Right hindlimb (tissue), 1 donor: ENCODE measurements around the gene ZFHX3.

ENCODE experiments used
- DNase-seq: peaks from one replicate; pipeline ENCODE4 v3.0.0-alpha.2; 2018

The ZFHX3 gene

GRCh38 chr16:72971370-72971769 lies 76.6 kb downstream of the ZFHX3 start:
- no peak for DNase-seq

- DNase-seq = no peak
Measured at GRCh38 chr16:72970656-72971055, 77.3 kb downstream of the ZFHX3 start.

- DNase-seq = no peak
Measured at GRCh38 chr16:72969812-72970211, 78.1 kb downstream of the ZFHX3 start.

DNA sequence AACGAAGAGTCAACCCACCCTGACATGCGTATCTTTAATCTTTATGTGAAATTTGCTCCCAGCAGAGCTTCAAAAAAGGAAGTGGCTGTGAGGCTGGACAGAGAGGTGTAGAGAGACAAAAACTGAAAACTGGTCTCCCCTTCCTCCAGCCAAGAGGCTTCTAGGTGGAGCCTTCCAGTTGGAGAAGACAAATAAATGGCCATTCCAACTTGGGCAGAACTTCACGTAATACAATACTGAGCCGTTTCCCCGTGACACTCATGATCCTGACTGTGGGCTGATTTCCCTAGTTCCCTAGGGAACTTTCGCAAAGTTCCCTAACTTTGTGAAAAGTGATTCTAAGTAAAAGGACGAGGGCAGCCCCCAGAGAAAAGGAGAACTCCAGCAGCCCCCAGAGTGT lies 78.8 kb downstream of the ZFHX3 start:
- no peak for DNase-seq

DNA sequence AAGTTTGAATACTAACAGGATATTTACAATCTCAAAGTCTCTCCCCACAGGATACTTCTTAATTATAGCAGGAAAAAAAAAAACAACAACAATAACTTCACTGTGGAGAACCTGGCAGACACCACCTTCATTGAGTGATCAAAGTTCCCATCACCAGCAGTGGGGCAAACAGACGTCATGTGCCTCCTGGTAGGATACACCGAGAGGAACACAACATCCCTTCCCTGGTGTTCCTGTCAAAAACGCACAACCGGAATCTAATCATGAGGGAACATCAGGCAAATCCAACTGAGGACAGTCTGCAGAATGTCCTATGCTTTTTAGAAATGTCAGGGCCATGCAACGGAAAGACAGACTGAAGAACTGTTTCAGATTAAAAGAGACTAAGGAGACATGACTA lies 80.0 kb downstream of the ZFHX3 start:
- DNase-seq = no peak

DNA sequence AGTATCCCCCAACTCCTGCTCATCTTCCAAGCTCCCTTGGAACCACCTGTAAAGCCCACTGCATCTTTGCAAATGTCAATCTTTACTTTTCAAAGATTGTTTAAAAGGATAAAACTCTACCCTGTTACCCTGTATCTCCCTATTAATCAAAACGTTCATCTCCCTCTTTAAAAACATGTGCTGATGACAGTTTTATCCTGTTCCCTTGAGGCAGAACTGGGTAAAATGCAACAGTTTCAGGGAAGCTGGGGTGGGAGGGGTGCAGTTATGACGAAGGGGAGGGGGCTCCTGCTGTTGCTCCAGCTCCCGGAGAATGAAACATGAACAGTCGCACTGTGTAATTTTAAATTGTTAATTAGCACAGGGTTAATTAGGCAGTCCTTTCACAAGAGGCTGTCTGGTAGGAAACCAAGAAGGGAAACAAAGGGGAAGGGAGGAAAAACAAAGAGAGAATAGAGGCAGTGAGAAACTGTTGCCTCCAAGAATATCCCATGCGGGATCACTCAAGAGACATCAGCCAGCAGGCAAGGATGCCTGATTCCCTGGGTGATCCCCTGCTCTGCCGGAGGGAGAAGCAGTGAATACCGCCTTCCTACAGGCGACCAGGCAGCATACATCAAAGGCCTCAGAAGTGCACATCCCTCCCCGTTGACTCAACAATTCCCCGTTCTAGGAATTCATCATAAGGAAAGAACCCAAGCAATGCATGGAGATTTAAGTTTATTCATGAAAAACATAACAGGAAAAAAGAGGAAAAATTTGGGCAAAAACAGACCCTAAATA lies 84.2 kb downstream of the ZFHX3 start:
- no peak for DNase-seq

- no peak for DNase-seq
Measured at GRCh38 chr16:72962347-72962746, 85.6 kb downstream of the ZFHX3 start.

DNA sequence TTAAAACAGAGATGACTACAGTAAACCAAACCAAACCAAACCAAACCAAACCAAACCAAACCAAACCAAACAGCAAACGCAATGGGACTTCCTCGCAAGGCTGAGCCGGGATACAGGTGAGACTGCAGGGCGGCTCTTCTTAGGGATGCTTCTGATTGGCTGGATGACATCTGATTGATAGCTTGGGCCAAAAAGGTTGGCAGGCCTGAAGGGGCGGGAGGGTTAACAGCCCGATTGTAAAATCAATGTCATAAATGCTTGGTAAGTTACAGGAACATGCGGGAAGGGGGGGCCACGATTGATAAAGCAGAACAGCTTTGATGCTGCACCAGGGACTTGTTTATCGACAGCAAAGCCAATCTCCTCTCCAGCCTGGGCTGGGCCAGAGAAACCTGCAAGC lies 86.1 kb downstream of the ZFHX3 start:
- DNase-seq = no peak

DNA sequence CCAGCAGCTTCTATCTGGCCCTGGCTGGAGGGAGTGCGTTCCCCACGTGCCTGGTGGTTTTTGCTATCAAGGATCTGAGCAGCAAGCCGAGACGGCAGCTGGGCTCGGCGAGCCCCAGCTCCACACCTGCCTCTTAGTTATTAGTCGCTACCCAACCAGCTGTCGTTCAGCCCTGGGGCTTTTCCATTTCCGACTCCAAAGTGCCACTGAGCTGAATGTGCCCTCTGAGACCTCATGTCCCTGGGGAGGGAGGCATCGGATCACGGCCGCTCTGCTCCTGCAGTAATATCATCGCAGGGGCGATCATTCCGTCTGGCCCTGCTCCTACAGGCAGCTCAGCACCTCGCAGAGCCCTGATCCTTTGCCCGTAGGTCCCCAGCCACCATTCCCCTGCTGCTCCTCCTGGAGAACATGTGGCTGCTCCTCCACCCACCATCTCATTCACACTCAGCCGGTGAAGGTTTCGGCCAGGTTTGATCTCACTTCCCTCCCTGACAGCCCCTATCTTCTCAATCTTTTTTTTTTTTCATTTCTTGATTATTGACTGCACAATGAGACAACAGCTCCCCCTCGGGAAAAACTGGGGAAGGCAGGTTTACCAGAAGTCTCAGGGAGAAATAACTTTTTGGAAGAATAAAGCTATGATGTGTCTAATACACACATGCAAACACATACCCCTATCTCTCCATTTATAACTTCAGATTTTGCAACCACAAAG lies 86.7 kb downstream of the ZFHX3 start:
- peak; percentile 65 for DNase-seq

DNA sequence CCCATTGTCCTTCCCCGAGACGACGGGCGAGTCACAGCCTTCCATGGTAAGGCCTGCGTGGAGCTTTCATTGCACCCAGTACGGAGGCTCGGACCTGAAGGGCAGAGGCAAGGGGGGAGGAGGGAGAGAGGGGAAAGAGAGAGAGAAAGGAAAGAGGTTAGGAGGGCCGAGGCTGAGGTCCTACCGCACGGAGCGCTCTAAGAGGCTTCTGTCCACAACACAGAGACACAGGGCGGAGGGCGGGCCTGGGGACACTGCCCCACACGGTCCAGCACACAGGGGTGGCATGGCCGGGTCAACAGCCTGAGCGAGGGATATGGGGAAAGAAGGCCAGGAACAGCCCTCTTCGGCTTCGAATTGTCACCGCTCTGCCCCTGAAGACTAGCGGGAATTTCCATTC lies 87.8 kb downstream of the ZFHX3 start:
- no peak for DNase-seq

DNA sequence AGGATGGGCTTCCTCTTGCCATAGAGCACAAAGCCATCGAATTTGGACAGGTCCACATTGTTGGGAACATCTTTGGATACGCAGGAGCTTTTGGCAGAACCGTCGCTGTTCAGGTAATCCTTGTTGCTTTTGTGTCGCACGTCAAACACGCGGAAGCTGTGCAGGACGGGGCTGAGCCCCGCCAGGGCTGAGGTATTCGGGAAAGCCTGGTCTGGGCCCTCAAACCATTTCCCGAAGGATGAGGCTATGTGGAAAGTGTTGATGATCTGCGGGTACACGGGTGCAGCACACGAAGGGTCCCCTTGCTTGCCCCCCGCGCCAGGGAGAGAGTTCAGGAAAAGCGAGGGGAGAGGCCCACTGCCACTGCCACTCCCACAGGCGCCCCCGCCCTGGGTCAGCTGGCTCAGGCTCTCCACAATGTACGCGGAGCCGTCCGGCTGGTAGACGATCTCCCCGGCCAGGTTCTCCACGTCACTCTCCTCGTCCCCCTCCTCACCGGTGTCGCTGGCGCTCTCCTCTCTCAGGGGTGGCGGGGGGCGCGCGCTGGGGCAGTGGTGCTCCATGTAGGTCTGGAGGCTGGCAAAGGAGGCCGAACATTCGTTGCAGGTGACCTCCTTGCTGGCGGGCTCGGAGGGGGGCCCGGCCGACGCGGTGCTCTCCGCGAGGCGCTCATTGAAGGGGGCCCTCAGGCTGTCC lies 88.5 kb downstream of the ZFHX3 start:
- DNase-seq = no peak

GRCh38 chr16:72958522-72959076 lies 89.3 kb downstream of the ZFHX3 start:
- DNase-seq = no peak

DNA sequence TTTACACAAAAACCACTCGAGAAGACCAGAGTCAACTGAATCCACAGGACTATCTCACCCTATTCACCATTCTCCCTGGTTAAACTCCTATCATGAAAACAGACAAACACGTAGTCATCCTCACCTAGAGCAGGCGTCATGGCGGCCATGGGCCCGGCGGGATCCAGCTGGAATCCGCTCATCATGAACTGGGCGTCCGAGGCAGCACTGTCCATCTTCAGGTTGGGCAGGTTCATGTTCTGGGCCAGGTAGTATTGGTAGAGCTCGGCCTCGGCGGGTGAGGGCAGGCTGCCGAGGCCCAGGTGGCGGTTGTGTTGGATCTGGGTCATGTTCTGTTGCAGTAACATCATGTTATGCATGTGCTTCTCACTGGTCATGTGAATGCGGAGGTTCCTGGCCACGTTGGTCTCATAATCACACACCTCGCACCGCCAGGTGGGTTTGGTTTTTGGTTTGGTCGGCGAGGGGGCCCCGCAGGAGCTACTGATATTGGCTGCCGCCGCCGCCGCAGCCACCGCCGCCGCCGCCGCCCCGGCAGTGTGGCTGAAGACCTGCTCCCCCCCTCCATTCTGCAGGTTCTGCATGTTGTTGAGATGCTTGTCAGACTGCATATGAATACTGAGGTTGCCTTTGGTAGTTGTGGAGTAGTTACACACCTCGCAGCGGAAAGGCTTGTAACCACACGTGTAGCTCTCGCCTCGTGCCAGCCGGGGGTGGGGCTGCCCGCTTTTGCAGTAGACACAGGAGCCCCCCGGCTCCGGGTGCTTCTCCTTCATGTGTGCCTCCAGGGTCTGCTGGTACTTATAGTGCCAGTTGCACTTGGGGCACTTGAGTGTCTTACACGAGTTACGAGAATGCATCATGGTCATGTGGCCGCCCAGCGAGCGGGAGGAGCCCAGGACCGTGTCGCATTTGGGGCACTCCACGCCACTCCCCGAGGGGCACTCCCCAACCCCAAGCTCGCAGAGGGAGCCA lies 90.3 kb downstream of the ZFHX3 start:
- DNase-seq = no peak

DNA sequence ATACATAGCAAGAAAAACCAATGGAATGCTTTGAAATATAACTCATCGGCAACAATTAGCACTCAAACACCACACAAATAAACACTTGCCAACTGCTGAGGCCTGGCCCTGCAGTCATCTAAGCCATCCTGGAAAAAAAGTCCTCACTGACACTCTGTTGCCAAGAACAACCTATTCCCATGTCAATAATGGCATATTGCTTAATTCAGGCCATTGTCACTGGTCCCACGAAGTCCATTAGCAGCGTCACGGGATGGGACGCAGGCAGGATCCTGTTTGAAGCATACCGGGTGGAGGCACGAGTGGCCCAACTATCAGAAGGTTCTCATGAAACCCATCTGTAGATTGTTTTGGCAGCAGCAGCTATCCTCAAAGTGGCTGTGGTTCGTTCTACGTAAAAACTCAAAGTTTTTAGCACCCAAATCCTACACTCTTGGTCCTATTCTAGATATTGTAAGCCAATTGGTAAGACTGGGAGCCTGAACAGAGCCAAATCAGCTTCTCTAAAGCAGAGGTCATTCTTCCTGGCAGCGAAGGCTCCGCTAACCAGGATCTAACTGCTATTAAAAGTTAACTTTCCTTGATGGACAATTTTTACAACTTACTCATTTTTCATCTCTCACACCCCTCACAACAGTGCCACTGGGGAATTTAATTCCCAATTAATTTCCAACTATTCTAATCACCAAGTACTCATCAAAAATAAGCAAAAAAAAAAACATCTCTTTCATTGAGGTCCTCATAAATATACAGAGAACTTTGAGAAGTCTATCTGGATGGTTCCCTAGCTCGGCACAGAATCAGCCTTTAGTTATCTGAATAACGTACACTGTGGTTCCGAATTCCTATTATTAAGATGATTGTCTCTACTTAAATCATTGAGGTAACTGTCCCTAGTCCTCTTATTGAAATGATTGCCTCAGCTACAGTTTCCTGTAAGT lies 91.5 kb downstream of the ZFHX3 start:
- DNase-seq = no peak

DNA sequence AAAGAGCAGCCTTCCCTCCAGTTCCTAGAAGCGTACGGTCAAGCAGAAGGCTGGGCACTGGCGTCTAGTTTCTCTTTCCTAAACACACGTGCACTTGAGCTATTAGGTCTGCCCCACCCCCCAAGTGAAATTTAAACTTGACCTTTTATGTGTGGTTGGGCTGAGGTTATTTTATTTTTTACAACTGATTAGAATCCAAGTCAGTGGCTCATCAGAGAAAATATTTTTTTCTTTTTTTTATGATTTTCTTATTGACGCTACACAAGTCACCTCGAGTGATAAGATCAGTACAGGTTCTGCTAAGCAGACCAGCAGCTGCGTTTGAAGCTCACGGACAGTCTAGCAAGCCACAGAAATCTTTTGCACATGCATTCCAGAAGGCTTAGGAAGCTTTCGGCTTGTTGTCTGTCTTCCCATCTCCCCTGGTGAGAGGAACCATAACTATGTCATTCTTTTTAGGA lies 95.1 kb downstream of the ZFHX3 start:
- no peak for DNase-seq

- no peak for DNase-seq
Measured at GRCh38 chr16:72952404-72952803, 95.5 kb downstream of the ZFHX3 start.

- no peak for DNase-seq
Measured at GRCh38 chr16:72951916-72952315, 96.0 kb downstream of the ZFHX3 start.

GRCh38 chr16:72950669-72951068 lies 97.3 kb downstream of the ZFHX3 start:
- DNase-seq = no peak

DNA sequence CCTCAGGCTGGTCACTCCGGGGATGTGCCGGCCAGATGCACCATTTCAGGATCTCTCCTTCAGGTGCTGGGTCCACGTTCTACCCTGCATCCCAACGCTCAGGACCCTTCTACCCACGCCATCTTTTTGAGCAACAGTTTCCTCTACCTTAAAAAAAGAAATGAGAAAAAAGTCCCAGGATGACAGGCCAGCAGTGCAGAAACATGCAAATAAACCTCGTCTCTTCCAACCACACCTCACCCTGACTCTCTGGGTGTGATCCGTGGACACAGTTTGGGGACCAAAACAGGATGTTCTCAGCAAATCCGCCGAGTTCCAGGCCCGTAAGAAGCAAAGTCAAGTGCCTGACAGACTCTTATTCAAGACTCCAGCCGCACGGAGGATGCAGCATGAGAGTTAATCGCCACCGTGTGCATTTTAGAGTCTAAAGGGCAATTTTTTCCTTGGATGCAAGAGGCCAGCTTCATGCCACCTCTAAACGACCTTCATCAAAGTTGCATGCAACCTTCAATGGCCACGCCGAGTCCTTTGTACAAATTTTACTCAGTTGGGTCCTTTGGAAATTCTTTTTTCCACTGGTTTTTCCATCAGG lies 99.6 kb downstream of the ZFHX3 start:
- DNase-seq = no peak

GRCh38 chr16:72947379-72948237 lies 100.3 kb downstream of the ZFHX3 start:
- no peak for DNase-seq
